Gastrocnemius medialis (tissue), 4 donors: ENCODE measurements around the gene KCTD7.
"Not testable (repeated sequence)": the region's sequence is repeated elsewhere in the genome, so short reads cannot be mapped to it uniquely, and the experiment has no call there.

ENCODE experiments used
- CTCF ChIP-seq, 5 experiments: fragments of 450-650 bp in 3 of 5; fragments of 200-600 bp in 2 of 5; sonication (generic) in 2 of 5; IDR thresholded peaks in 4 of 5; conservative IDR thresholded peaks in 1 of 5; 1 replicate in 4 of 5; 2 replicates in 1 of 5; pipeline ENCODE4 v1.5.1; 2016 to 2019; ENCODE audit warnings: antibody characterized with exemption in 5 of 5, mild to moderate bottlenecking in 3 of 5, moderate library complexity in 3 of 5
- POLR2A ChIP-seq, 2 donors: fragments of 450-650 bp; IDR thresholded peaks; one replicate each; pipeline ENCODE4 v1.6.1; 2017; ENCODE audit warnings: antibody characterized with exemption in 2 of 2, mild to moderate bottlenecking in 2 of 2, moderate library complexity in 2 of 2

- not testable (repeated sequence) for TF ChIP-seq POLR2A (IDR thresholded peaks at IDR 0.05); CTCF (IDR thresholded peaks at IDR 0.05 in 4 of 5, conservative IDR thresholded peaks at IDR 0.05 in 1 of 5)
Measured at GRCh38 chr7:66588226-66588625, 40.5 kb upstream of the KCTD7 start.
